ENCODE results near the gene ODAD2.
"Not testable (repeated sequence)": the region's sequence is repeated elsewhere in the genome, so short reads cannot be mapped to it uniquely, and the experiment has no call there.

The ODAD2 gene

DNA sequence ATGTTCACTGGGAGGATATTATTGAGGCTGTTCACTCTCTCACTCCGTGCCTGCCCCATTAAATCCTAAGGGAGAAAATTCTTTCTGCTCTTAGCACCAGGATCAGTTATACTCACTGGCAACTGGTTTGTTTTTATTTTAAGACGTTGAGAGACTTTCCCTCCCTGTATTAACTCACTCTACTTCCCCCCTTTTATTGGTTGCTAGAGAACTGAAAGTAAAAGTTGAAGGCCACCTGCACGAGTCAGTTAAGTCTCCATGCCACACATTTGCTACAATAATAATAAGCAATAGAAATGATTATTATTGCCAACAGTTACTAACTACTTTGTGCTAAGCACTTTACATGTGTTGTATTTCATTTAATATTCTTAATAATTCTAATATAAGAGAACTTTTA, 40.5 kb downstream of the ODAD2 start:
- DNase-seq, result not testable (repeated sequence)

DNA sequence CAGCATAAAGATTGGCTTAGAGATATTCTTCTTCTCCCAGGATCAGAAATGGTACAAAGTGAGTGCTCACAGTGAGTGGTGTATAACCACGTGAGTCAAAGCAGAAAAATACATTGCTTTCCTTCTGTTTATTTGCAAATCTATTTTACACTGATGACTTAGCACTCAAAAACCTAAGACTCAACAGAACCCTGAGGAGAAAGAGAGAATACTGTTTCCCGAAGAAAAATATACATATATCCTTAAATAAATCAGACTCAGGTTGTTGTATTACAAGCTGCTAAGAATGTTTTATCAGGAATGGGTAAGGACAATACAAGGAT, 48.7 kb downstream of the ODAD2 start:
- no peak for DNase-seq

DNA sequence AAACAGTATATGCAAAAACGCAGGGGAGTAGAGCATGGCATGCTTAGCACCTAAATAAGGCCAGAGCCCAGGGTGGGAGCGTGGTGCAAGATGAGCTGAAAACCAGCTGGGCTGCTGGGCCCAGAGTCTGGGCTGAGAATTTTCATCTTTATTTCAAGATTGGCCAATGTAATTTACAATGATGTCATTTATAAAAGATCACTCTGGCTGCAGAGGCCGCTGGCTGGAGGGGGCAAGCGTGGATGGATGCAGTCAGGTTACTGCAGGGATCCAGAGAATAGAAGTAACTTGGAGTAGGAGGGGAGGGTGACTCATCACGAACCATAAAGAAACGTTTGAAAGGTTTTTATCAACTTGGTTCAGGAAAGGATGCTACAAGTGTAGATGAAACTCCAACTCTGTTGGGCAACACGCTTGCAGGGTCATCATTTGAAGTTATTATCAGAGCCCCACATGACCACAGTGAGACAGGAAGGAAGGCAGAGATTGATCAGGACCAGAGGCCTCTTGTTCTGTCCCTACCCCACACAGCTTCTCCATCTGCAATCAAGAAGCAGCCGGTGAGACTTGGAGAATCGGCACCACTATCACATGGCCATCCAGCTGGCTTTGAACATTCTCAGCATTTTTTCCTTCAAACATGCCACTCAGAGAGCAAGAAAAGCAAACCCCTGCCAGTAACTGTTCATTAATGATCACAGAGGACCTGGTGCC, 49.2 kb downstream of the ODAD2 start:
- no peak for DNase-seq

DNA sequence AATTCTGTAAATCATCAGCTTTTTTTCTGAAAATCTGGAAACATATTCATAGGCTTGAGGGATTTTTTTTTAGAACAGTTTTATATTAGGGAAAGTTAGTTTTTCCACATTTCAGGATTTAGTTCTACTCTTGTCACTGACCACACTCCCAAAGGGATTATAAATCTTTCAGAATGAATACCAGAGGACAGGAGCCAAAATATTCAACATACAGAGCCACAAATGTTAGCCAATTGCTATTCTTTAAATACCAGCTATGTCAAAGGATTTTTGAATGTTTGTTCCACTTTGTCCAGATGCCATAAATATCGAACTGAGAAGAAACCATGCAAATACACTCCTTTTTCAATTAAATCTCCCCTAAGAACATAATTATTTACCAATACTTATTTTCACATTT, 50.7 kb downstream of the ODAD2 start:
- no peak for DNase-seq

DNA sequence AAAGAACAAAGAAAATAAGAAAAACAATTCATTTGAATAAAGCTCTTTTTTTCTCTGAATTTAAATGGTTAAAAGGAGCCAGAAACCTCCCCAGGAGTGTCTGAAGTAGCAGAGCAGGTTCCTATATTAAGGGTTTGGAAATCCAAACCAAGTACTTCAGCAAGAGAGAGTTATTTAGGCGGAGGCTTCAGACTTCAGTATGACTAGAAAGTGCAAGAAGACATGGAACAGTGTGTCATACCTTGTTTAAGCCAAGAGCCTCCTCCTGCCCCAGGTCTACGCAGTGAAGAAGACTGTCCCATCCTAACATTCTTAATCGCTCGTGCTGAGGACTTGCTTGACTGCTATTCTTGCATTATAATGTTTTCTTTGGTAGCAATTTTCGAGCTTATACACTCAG, 51.3 kb downstream of the ODAD2 start:
- no peak for DNase-seq

DNA sequence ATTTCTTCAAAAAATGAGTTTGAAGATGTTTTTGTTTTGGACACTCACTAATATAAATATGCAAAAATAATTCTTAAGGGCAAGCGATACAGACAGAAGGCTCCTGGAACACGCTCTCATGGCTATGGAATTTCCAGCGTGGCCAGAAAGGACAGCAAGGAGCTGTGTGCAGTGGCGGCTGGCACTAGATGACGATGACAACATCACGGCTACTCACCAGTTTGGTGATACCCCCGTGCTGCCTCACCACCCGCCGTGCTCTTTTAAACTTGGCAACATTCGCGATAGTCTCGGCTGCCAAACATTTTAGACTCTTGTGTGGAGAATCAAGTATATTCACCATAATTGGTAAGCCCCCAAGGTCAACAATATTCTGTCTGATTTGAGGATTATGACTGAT, 54.9 kb downstream of the ODAD2 start:
- no peak for DNase-seq

DNA sequence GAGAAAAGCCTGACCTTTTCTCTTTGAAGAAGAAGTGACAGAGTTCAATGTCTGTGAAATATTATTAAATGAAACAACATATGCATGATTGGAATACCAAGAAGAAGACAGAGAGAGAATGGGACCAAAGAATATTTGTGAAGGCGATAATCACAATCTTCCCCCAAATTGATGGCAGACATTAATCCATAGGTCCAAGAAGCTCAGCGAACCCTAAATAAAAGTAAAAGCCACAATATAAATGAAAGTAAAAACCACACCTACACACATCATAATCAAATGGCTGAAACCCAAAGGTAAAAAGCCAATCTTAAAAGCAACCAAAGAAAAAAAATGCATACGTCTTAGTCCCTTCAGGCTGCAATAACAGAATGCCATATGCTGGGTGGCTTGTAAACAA, 84.0 kb downstream of the ODAD2 start:
- no peak for DNase-seq

DNA sequence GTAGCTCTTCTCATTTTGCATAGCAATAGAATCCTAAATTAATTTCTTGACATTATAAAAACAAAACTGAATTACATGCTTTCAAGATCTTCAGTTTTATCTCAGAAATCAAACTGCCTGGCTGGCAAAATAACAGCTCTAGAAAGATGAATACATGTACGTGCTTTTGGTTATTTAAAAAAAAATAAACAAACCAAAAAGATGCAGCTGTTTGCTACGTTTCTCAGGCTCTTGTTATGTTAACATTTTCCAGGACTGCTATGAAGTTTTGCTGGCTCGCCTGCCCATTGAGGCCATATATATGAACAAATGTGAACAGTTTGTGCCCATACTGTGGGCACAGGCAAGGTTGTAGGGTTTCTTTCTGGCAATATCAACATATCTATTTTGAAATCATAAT, 86.6 kb downstream of the ODAD2 start:
- DNase-seq, result no peak

DNA sequence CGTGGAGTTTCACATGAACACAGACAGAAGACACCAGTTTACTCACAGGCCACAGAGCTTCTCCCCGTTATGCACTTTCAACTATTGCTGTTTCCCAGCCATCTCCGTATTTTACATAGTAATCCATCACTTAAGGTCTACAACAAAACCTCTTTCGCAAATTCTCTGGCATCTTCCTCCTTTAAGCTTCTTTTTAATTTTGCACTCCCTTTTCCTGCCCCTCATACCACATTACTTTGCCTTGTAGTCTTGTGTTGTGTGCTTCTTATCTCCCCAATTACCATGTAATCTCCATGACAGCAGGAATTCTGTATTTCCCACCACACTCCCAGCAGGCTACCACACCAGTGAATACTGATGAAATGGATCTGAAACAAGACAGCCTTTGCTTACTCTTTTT, 87.3 kb downstream of the ODAD2 start:
- DNase-seq, result no peak

DNA sequence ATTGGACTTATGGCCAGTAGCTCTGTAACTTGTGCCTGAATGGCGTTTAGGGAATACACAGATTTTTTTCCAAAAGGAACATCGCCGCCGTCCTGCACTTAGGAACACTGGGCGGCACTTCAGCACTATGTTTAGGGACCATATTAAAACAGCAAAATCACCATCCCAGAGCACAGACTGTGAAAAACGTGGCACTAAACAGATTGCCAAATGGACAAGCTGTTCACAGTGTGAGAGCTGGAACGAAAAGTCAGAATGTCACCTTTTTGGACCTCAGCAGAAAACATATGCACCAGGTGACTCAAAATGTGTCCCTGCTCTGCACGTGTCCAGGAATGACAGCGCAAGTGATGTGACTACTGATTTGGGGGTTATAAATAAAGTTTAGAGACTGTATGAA, 87.9 kb downstream of the ODAD2 start:
- no peak for DNase-seq

DNA sequence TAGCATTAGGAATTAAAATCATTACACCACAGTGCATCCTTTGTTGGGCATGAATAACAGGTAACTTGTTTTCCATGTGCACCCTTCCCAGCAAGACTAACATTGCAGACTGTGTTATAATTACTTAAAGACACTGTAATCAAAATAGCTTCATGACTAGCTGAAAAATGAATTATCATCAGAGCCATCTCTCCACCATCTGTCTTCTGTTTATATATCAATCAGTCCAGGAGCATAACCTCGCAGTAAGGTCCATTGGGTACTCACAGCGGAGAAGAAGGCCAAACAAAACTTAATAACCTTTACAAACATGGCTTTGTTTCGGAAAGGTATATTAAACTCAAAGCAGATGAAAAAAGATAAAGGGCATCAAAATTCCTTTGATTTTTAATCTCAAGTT, 90.6 kb downstream of the ODAD2 start:
- DNase-seq, result no peak

DNA sequence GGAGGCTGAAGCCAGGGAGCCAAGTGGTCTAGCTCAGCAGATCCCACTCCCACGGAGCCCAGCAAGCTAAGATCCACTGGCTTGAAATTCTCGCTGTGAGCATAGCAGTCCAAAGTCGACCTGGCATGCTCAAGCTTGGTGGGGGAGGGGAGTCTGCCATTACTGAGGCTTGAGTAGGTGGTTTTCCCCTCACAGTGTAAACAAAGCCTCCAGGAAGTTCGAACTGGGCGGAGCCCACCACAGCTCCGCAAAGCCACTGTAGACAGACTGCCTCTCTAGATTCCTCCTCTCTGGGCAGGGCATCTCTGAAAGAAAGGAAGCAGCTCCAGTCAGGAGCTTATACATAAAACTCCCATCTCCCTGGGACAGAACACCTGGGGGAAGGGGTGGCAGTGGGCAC, 99.4 kb downstream of the ODAD2 start:
- DNase-seq, result not testable (repeated sequence)

DNA sequence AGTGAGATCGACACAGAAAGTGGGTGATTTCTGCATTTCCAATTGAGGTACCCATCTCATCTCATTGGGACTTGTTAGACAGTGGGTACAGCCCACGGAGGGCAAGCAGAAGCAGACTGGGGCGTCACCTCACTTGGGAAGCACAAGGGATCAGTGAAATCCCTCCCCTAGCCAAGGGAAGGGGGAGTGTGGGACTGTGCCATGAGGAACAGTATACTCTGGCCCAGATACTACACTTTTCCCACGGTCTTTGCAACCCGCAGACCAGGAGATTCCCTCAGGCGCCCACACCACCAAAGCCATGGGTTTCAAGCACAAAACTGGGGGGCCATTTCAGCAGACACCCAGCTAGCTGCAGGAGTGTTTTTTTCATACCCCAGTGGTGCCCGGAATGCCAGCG, 99.8 kb downstream of the ODAD2 start:
- DNase-seq, result no peak

DNA sequence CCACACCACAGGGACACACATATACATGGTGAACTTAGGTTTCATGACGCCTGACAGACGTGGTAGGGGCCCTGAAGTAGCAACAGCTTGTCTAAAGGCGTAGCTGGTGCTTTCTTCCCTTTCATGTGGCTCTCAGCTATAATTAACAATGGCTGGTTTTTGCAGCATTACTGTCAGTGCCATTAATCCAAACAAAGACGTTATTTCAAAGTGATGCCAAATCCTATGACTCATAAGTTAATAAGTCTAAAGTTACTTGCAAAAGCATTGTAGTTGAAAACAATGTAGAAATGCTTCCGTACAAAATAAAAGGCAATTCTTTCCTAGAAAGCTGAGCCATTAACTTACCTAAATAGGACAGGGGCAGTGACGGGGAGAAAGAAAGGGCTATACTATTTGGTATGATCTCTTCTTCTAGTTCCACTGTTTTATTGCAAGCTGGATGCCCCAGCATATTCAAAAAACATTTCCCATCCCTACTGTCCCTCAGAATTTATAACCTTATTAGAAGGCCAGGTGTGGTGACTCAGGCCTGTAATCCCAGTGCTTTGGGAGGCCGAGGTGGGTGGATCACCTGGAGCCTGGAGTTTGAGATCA, 105.4 kb downstream of the ODAD2 start:
- no peak for DNase-seq

DNA sequence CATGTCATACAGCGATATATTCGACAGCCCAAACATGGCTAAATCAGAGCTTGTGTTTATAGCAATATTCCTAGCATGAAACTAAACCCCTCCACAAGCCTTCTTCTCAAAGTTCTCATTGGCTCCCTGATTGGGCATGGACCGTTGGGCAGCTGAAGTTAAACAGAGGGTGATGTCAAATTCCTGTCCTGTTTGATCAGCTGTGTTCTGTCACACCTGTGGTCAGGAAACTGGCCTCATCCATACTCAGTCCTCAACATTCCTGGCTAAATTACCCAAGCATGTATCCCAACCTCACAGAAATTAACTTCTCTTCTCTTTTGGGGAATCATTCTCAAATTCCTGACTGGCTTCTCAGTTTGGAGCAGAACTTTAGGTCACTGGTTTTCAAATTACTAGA, 107.9 kb downstream of the ODAD2 start:
- no peak for DNase-seq

DNA sequence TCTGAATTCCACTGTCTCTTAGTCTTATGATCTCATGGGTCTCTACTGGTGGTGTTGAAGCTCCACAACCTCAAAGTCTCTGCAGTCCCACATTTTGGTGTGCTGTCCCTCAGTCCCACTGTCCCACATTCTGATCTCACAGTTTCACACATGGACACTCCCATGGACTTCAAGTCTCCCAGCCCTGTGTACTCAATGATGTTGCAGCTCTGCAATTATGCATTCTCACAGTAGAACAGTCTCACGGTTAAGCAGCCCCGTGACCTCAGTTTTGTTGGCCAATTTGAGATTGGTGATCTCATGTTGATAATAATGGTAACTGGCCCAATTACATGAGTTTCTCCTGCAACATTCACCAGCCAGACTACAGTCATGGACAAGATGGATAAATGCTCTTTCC, 109.4 kb downstream of the ODAD2 start:
- no peak for DNase-seq

DNA sequence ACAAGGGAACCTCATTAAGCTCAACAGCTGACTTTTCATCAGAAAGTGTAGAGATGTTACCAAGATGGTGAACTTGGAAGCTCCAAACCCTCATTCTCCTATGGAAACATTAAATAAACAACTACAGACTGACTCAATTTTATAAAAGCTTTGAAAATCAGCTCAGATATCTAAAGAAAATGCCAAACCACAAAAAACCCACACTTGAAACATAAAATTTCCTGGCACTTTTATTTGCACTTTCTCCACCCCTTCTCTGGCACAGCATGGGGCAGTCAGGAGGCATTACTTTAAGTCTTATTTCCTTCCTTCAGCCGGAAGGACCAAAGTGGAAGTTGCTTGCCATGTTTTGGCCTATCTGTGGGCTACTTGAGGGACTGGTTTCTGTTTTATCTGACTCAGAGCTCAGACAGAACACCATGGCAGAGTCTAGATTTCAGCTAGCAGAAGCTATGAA, 114.7 kb downstream of the ODAD2 start:
- DNase-seq, result peak; percentile 9

DNA sequence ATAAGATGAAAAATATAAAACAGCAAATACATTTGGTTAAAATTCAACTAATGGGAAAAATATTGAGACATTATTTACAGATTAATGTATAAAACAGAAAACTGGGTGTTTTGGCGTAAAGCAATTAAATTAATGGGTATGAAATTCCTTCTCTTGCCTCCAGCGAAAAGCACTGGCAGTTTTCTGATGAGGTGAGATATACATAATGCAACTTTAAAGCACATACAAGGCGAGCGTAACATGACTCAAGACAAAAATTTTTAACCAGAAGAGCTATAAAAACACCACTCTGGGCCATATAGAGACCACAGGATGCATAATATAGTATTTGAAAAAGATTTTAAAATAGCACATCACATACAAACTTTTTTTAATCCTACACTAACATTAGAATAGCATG, 120.6 kb downstream of the ODAD2 start:
- no peak for DNase-seq

DNA sequence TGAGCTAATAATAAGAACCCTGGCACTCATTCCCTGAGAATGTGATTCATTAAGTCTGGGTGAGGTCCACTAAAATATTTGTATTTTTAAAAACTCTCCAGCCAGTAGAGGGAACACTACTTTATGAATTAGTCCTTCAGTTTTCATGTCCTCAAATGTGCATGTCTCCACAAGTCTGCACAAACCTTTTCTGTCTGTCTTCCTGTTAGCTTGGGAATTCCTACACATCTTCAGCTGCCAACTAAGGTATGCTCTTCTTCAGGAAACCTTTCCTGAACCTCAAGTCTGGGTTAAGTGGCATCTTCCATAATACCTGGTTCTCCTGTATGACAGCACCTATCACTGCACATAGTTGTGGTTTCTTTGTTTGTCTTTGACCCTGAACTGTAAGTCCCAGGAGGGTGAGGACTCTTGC, 133.7 kb downstream of the ODAD2 start:
- DNase-seq, result no peak

DNA sequence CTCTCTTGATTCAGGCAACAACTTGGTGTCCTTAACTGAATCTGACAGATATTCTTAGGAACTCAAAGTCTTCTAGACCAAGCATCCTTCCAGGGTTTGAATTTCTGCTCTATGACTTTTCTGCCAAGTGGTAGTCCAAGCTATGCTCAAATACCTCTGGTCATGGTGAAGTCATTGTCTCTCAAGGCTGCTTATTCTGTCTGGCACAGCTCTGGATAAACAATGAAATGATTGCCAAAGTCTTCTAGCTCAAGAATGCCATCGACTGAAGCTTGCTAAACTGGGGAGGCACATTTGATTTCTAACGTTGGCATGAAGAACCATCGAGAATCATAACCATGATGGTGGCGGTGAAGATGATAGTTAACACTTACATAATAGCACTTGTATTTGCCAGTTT, 137.1 kb downstream of the ODAD2 start:
- no peak for DNase-seq

DNA sequence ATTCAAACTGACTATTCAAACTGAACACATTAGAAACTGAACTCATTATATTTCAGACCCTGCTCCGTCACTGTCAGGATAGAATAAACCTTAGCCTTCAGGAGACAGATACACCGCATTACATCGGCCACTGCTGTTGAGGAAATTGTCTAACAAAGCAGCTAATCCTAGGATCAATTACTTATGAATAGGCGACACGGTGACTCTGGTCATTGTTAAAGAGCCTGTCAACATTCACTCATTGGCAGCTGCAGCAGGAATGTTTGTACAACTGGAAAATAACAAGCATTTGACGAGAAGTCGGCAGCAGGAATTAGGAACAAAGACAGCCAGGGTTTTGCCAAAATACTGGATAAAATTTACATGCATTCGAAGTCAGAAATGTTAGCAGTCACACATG, 141.3 kb downstream of the ODAD2 start:
- no peak for DNase-seq

DNA sequence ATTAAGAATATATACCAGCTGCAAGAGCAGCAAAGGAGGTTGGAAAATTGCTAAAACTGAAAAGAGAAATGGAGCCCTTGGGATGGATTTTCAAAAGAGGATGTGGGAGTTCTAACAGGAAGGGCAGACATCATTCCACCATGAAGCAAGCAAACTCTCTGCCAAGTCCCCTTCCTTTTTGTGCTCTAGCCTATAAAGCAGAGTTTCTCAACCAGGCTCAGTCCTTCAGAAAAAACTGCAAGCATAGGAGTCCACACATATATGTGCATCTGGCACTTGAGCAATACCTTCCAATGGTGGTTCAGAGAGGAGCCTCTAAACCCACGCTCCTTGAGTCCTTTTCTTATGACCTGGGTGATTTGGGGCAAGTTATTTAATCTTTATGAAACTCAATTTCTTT, 154.7 kb downstream of the ODAD2 start:
- peak; percentile 76 for DNase-seq

DNA sequence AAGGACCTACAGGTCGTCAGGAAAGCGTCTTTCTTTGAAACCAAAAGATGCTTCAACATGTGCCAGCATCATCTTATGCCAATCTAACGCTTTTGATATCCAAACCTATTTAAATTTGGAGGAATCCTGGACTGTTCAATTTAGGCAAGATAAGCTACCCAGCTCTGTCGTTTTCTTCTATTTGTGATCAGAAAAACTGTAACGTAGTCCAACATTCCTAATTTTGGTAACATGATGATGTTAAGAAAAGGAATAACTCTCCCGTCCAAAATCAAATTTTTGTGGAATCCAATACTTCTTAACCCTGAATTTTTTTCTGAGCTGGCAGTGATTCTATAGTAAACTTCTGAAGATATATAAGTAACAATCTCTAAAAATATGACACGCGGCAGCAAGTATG, 160.0 kb downstream of the ODAD2 start:
- DNase-seq, result no peak

DNA sequence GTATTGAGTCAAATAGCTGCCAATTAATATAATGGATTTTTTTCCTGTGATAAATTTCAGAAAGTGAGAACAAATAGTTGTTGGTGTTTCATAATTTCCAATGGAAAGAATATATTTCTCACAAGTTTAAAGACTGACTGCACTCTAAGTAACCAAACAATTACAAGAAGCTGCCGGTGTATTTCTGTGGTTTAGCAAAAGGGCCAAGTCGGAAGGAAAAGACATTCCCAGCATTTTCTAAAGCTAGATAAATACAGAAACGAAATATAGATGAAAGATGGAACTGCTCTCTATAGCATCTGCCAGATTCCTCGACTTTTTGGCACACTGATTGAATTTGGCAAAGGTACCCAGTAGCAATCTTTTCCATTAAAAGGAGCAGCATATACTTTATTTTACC, 160.5 kb downstream of the ODAD2 start:
- DNase-seq, result no peak

DNA sequence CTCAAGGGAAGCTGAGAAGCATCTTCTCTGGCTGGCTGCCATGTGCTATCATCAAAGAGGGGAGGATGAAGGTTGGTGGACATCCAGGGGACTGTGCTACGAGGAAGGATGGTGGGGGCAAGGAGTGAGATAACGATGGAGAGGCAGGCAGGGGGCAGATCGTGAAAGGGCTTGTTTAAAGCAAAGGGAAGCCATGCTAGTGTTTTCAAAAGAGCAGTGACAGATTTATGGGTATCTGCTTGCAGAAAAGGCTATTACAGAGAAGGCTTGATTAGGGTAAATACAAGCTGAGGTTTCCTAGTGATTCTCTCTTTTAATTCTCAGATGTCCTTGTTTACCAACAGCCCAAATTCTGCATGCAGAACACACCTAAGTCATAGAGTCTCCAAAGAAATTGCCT, 164.4 kb downstream of the ODAD2 start:
- no peak for DNase-seq
